Measurements from ENCODE around the gene TFDP1. TPM values are rescaled to one million over a fixed set of nuclear protein-coding genes. Genes with fewer than 3 reads are reported as not detected.

Gene TFDP1
- total RNA-seq, 3 donors from 2014 or later (not counting 1 experiment from before 2014, with no cell fraction given): 26.3 to 44.3 (median 29.2) TPM

- ATAC-seq (no peak), DNase-seq (no peak)
- H3K4me3 ChIP-seq (ENCODE audit: low read length): no peak overlapping the region
- no peak overlapping the region for H3K4me3 Mint-ChIP-seq
- peaks cover 25% of the 10 kb centered on the region for H3K36me3 ChIP-seq (ENCODE audit: control insufficient read depth, insufficient read depth, low read length)
- intact Hi-C loops (cut with micrococcal nuclease): no loop called here
- no peaks in the 10 kb centered on the region for H3K4me1 Mint-ChIP-seq
- WGBS (ENCODE audit: insufficient coverage): 96% methylated on average over 27 of the region's 27 CpGs
- no peak overlapping the region for H3K27ac Mint-ChIP-seq
- no peaks in the 10 kb centered on the region for H3K4me1 ChIP-seq (ENCODE audit: control insufficient read depth, insufficient read depth, low read length)
- H3K27me3 ChIP-seq (ENCODE audit: control insufficient read depth, insufficient read depth, low read length): no peaks in the 10 kb centered on the region
- no peak overlapping the region for H3K27ac ChIP-seq (ENCODE audit: low read length)
- TF ChIP-seq CTCF (IDR thresholded peaks at IDR 0.05): no peak
- no peaks in the 10 kb centered on the region for H3K27me3 Mint-ChIP-seq (ENCODE audit: low read depth in 2 of 2)
- no peaks in the 10 kb centered on the region for H3K36me3 Mint-ChIP-seq
- no peaks in the 10 kb centered on the region for H3K9me3 Mint-ChIP-seq
- no peaks in the 10 kb centered on the region for H3K9me3 ChIP-seq (ENCODE audit: control insufficient read depth, insufficient read depth, low read length)
Measured at GRCh38 chr13:113639616-113640262, 55.2 kb downstream of the TFDP1 start.

GRCh38 chr13:113641426-113641825 is 56.9 kb downstream of the TFDP1 start:
- Mint-ChIP-seq H3K4me1 (peaks cover 0 to 4% of the 10 kb centered on the region in 2 donors), H3K27ac (no peak overlapping the region), H3K27me3 (ENCODE audit: low read depth in 2 of 2) (peaks cover 0 to 2% of the 10 kb centered on the region in 2 donors), H3K4me3 (no peak overlapping the region), H3K9me3 (no peaks in the 10 kb centered on the region), H3K36me3 (no peaks in the 10 kb centered on the region)
- DNase-seq (no peak), ATAC-seq (no peak)
- Histone ChIP-seq H3K9me3 (ENCODE audit: control insufficient read depth, insufficient read depth, low read length) (no peaks in the 10 kb centered on the region), H3K4me3 (ENCODE audit: low read length) (no peak overlapping the region), H3K27me3 (ENCODE audit: control insufficient read depth, insufficient read depth, low read length) (no peaks in the 10 kb centered on the region), H3K36me3 (ENCODE audit: control insufficient read depth, insufficient read depth, low read length) (peaks cover 23% of the 10 kb centered on the region), H3K27ac (ENCODE audit: low read length) (no peak overlapping the region), H3K4me1 (ENCODE audit: control insufficient read depth, insufficient read depth, low read length) (no peaks in the 10 kb centered on the region)
- 84% methylated on average over 4 of the region's 7 CpGs for WGBS (ENCODE audit: insufficient coverage)
- intact Hi-C loops (cut with micrococcal nuclease): no loop called here
- no peak for TF ChIP-seq CTCF (IDR thresholded peaks at IDR 0.05)

DNA sequence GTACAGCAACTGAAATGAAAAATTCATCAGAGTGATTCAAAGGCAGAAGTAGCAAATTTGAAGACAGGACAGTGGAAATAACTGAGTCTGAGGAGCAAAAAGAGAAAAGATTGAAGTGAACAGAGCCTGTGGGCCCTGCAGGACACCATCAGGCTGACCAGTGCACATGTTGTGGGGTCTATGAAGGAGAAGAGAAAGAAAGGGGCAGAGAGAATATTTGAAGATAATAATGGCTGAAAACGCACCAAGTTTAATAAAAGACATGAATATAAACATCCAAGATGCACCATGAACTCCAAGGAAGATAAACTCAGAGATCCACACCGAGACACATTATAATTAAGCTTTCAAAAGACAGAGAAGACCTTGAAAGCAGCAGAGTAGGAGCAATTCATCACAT is 58.0 kb downstream of the TFDP1 start:
- H3K27me3 Mint-ChIP-seq (ENCODE audit: low read depth in 2 of 2): peaks cover 0 to 3% of the 10 kb centered on the region in 2 donors
- no peak for ATAC-seq
- no peak overlapping the region for H3K27ac ChIP-seq (ENCODE audit: low read length)
- peaks cover 14% of the 10 kb centered on the region for H3K36me3 ChIP-seq (ENCODE audit: control insufficient read depth, insufficient read depth, low read length)
- no peaks in the 10 kb centered on the region for H3K27me3 ChIP-seq (ENCODE audit: control insufficient read depth, insufficient read depth, low read length)
- H3K4me3 Mint-ChIP-seq: no peak overlapping the region
- TF ChIP-seq CTCF (IDR thresholded peaks at IDR 0.05): no peak
- no peaks in the 10 kb centered on the region for H3K36me3 Mint-ChIP-seq
- DNase-seq: no peak
- intact Hi-C loops (cut with micrococcal nuclease): no loop called here
- peaks cover 0 to 7% of the 10 kb centered on the region in 2 donors for H3K4me1 Mint-ChIP-seq
- 100% methylated on average over 1 of the region's 2 CpGs for WGBS (ENCODE audit: insufficient coverage)
- H3K9me3 Mint-ChIP-seq: no peaks in the 10 kb centered on the region
- no peaks in the 10 kb centered on the region for H3K9me3 ChIP-seq (ENCODE audit: control insufficient read depth, insufficient read depth, low read length)
- H3K4me3 ChIP-seq (ENCODE audit: low read length): no peak overlapping the region
- no peaks in the 10 kb centered on the region for H3K4me1 ChIP-seq (ENCODE audit: control insufficient read depth, insufficient read depth, low read length)
- no peak overlapping the region for H3K27ac Mint-ChIP-seq

GRCh38 chr13:113643593-113643992 is 59.0 kb downstream of the TFDP1 start:
- no peak for TF ChIP-seq CTCF (IDR thresholded peaks at IDR 0.05)
- Mint-ChIP-seq H3K9me3 (no peaks in the 10 kb centered on the region), H3K27me3 (ENCODE audit: low read depth in 2 of 2) (peaks cover 0 to 3% of the 10 kb centered on the region in 2 donors), H3K4me3 (no peak overlapping the region), H3K27ac (no peak overlapping the region), H3K4me1 (peaks cover 0 to 7% of the 10 kb centered on the region in 2 donors), H3K36me3 (no peaks in the 10 kb centered on the region)
- ATAC-seq: no peak
- H3K27ac ChIP-seq (ENCODE audit: low read length): no peak overlapping the region
- no peaks in the 10 kb centered on the region for H3K9me3 ChIP-seq (ENCODE audit: control insufficient read depth, insufficient read depth, low read length)
- H3K27me3 ChIP-seq (ENCODE audit: control insufficient read depth, insufficient read depth, low read length): no peaks in the 10 kb centered on the region
- no peak overlapping the region for H3K4me3 ChIP-seq (ENCODE audit: low read length)
- intact Hi-C loops (cut with micrococcal nuclease): no loop called here
- peaks cover 5% of the 10 kb centered on the region for H3K36me3 ChIP-seq (ENCODE audit: control insufficient read depth, insufficient read depth, low read length)
- 47% methylated on average over 3 of the region's 5 CpGs for WGBS (ENCODE audit: insufficient coverage)
- H3K4me1 ChIP-seq (ENCODE audit: control insufficient read depth, insufficient read depth, low read length): no peaks in the 10 kb centered on the region
- no peak for DNase-seq
